WI38 (cell line): Measurements from ENCODE around the gene TRIAP1.

Experiments used
- H3K4me3 ChIP-seq: 2 replicates; pipeline ENCODE4 v1.5.1; 2011; ENCODE audit warnings: low read depth, mild to moderate bottlenecking, control low read depth, low read length
- TF ChIP-seq, protein P1 (sequence below): IDR thresholded peaks from 2 replicates; pipeline ENCODE4 v1.5.1; 2012; ENCODE audit warnings: low read depth, mild to moderate bottlenecking, control low read depth, low read length

The TRIAP1 gene

GRCh38 chr12:120473807-120474615, 27.8 kb upstream of the TRIAP1 start:
- no peak overlapping the region for H3K4me3 ChIP-seq
- TF ChIP-seq, protein P1, sequence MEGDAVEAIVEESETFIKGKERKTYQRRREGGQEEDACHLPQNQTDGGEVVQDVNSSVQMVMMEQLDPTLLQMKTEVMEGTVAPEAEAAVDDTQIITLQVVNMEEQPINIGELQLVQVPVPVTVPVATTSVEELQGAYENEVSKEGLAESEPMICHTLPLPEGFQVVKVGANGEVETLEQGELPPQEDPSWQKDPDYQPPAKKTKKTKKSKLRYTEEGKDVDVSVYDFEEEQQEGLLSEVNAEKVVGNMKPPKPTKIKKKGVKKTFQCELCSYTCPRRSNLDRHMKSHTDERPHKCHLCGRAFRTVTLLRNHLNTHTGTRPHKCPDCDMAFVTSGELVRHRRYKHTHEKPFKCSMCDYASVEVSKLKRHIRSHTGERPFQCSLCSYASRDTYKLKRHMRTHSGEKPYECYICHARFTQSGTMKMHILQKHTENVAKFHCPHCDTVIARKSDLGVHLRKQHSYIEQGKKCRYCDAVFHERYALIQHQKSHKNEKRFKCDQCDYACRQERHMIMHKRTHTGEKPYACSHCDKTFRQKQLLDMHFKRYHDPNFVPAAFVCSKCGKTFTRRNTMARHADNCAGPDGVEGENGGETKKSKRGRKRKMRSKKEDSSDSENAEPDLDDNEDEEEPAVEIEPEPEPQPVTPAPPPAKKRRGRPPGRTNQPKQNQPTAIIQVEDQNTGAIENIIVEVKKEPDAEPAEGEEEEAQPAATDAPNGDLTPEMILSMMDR: no peak

GRCh38 chr12:120472521-120472920, 26.3 kb upstream of the TRIAP1 start:
- H3K4me3 ChIP-seq: no peak overlapping the region
- TF ChIP-seq, protein P1: no peak

GRCh38 chr12:120470150-120470784, 24.1 kb upstream of the TRIAP1 start:
- TF ChIP-seq, protein P1: no peak
- H3K4me3 ChIP-seq: peak overlapping the region; percentile 60

DNA sequence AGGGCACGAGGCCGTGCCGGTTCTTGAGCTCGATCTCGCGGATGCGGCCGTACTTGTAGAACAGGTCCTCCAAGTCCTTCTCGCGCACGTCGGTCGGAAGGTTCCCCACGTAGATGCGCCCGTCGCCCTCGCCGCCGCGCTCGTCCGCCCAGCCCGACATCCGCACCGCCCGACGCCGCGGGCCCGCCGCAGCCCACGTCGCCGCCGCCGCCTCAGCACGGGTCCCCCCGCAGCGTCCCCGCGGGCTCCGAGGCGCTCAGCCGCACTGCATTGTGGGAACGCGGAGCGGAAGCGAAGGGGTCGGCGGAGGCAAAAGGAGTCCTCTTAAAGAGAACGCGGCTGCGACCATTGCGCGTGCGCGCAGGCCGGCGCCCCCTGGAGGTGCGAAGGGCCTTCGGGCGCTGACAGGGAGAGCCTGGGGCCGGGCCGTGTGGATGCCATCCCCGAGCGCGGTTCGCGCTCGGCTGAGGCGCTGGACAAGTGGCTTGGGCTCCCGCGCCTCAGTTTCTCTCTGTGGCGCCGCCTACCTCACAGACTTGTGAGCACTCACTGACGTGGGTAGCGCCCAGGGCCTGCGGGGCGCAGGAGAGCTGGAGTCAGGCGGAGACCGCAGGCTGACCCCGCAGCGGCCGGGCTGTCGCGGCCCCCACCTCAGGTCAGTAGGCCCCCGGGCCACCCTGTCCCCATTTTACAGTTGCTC, 23.4 kb upstream of the TRIAP1 start, which contains the start of gene SRSF9:
Gene SRSF9, minus strand, starts transcription at position 299 of the 700 bp plus-strand sequence. Its CDS starts 139 bp downstream, at position 160.
- TF ChIP-seq, protein P1: peak; percentile 92
- H3K4me3 ChIP-seq: peak within 1 kb of the TSS; percentile 60

- peak overlapping the region; percentile 60 for H3K4me3 ChIP-seq
- TF ChIP-seq, protein P1: no peak
Measured at GRCh38 chr12:120468821-120469449, 22.8 kb upstream of the TRIAP1 start.

- H3K4me3 ChIP-seq: peak overlapping the region; percentile 60
Measured at GRCh38 chr12:120468325-120468820, 22.2 kb upstream of the TRIAP1 start.

More at GRCh38 chr12:120468325-120468820, 22.2 kb upstream of the TRIAP1 start:
- TF ChIP-seq, protein P1: no peak
